Natural killer cell (primary cell): ENCODE results near the gene MPRIP. TPM values are rescaled to one million over a fixed set of nuclear protein-coding genes. Genes with fewer than 3 reads are reported as not detected.

Source experiments
- ATAC-seq, 3 donors: fragments of 150-1000 bp in 2 of 3; fragments of 200-7000 bp in 1 of 3; cut with Tn5 transposase; 1 replicate in 1 of 3; 2 replicates in 2 of 3; pipeline ENCODE4 v1.10.0; 2021; ENCODE audit warnings: mild to moderate bottlenecking in 2 of 3, moderate library complexity in 2 of 3
- DNase-seq, 2 donors: peaks; one replicate each; pipeline versions ENCODE4 v3.0.0 to v3.0.0-alpha.2; 2013 to 2021; ENCODE audit warnings: mixed read lengths in 1 of 2
- H3K27ac ChIP-seq: one replicate; pipeline ENCODE4 v1.5.1; 2013; ENCODE audit warnings: mild to moderate bottlenecking, low read length
- H3K27me3 ChIP-seq: one replicate; pipeline ENCODE4 v1.6.1; 2013; ENCODE audit warnings: low read length; ENCODE audit not compliant: control insufficient read depth, insufficient read depth
- H3K36me3 ChIP-seq: one replicate; pipeline ENCODE4 v1.6.1; 2013; ENCODE audit warnings: low read length; ENCODE audit not compliant: control insufficient read depth, insufficient read depth
- H3K4me1 ChIP-seq: one replicate; pipeline ENCODE4 v1.6.1; 2013; ENCODE audit warnings: low read length; ENCODE audit not compliant: control insufficient read depth, insufficient read depth
- H3K4me3 ChIP-seq: one replicate; pipeline ENCODE4 v1.5.1; 2013; ENCODE audit warnings: low read length
- H3K9me3 ChIP-seq: one replicate; pipeline ENCODE4 v1.6.1; 2013; ENCODE audit warnings: low read length; ENCODE audit not compliant: control insufficient read depth, insufficient read depth
- H3K27ac Mint-ChIP-seq, 2 donors: one replicate each; pipeline ENCODE4 v1.8.0; 2022; ENCODE audit warnings: mild to moderate bottlenecking in 2 of 2, mixed read lengths in 2 of 2, moderate library complexity in 1 of 2
- H3K27me3 Mint-ChIP-seq, 2 donors: one replicate each; pipeline ENCODE4 v1.8.0; 2022; ENCODE audit warnings: low read depth in 2 of 2, mixed read lengths in 2 of 2
- H3K36me3 Mint-ChIP-seq: one replicate; pipeline ENCODE4 v1.8.0; 2022; ENCODE audit warnings: mixed read lengths
- H3K4me1 Mint-ChIP-seq, 2 donors: one replicate each; pipeline ENCODE4 v1.8.0; 2022; ENCODE audit warnings: mixed read lengths in 2 of 2
- H3K4me3 Mint-ChIP-seq: one replicate; pipeline ENCODE4 v1.8.0; 2022; ENCODE audit warnings: mild to moderate bottlenecking, moderate library complexity, mixed read lengths
- H3K9me3 Mint-ChIP-seq, 2 donors: one replicate each; pipeline ENCODE4 v1.8.0; 2022; ENCODE audit warnings: mixed read lengths in 2 of 2
- WGBS: methylation state at CpG from one replicate; pipeline ENCODE4 v1.1.7; 2013; ENCODE audit warnings: missing lambda C conversion rate; ENCODE audit not compliant: insufficient coverage; 5-methylcytosine and 5-hydroxymethylcytosine counted together
- intact Hi-C: fragments of 100-400 bp; cut with micrococcal nuclease; formaldehyde crosslinking; loops from one replicate; pipeline ENCODE4 v1.14.2; 2022
- total RNA-seq, 4 donors: library from RNA; stranded (reverse); fragments of 120-200 nt in 1 of 4; gene quantifications; one replicate each; pipeline versions ENCODE4 v1.2.3 to v1.2.4, GENCODE V29; 2013 to 2022
- TF ChIP-seq, protein P1 (sequence below): fragments of 200-600 bp; IDR thresholded peaks from one replicate; pipeline ENCODE4 v1.8.0; 2022; ENCODE audit warnings: antibody characterized with exemption

The MPRIP gene
- total RNA-seq, 3 donors from 2014 or later (not counting 1 experiment from before 2014, with no cell fraction given) = 225 to 272 (median 229) TPM

DNA sequence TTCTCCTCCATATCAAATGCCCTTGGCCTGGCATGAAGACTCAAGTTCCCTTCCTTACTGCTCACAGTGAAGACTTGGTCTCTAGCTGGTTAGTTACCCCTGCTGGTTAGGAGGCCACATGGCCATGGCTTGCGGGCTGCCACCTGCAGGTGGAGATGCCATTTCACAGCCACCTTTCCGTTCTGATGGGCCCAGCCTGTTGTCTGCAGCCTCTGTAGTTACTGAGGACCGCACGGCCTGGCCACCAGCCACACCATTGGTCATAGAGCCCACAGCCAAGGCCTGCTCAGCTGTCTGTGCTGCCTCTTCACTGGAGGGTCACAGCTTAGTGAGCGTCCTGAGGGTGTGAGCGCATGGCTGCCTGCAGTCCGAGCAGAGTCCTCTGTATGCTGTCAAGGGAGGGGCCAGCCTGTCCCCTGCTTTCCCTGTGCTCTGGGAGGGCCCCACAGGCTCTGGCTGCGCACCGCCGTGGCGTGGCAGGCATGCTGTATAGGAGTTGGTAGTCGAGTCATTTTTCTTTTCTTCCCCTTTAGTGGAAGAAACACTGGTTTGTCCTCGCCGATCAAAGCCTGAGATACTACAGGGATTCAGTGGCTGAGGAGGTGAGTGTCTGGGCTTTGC is 104.6 kb downstream of the MPRIP start:
- Mint-ChIP-seq H3K27me3 (no peaks in the 10 kb centered on the region), H3K9me3 (no peaks in the 10 kb centered on the region), H3K4me3 (no peak overlapping the region), H3K4me1 (peaks cover 14 to 17% of the 10 kb centered on the region in 2 donors), H3K36me3 (peaks cover 12% of the 10 kb centered on the region), H3K27ac (peak overlapping the region; percentile 44 to 74)
- Histone ChIP-seq H3K27ac (no peak overlapping the region), H3K27me3 (no peaks in the 10 kb centered on the region), H3K36me3 (peaks cover 79% of the 10 kb centered on the region), H3K4me3 (no peak overlapping the region), H3K9me3 (no peaks in the 10 kb centered on the region), H3K4me1 (peaks cover 9% of the 10 kb centered on the region)
- 87% methylated on average over 14 of the region's 14 CpGs for WGBS
- intact Hi-C loops = loop anchor here (1.0 to 2.0 kb wide), 2 partner anchors 38 to 146 kb away; no protein-coding TSS in a partner anchor
- ATAC-seq (peak; percentile 54 to 70 (median 65)), DNase-seq (peak in 1 of 2 donors; percentile 57)
- TF ChIP-seq, protein P1, sequence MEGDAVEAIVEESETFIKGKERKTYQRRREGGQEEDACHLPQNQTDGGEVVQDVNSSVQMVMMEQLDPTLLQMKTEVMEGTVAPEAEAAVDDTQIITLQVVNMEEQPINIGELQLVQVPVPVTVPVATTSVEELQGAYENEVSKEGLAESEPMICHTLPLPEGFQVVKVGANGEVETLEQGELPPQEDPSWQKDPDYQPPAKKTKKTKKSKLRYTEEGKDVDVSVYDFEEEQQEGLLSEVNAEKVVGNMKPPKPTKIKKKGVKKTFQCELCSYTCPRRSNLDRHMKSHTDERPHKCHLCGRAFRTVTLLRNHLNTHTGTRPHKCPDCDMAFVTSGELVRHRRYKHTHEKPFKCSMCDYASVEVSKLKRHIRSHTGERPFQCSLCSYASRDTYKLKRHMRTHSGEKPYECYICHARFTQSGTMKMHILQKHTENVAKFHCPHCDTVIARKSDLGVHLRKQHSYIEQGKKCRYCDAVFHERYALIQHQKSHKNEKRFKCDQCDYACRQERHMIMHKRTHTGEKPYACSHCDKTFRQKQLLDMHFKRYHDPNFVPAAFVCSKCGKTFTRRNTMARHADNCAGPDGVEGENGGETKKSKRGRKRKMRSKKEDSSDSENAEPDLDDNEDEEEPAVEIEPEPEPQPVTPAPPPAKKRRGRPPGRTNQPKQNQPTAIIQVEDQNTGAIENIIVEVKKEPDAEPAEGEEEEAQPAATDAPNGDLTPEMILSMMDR = peak; percentile 36

DNA sequence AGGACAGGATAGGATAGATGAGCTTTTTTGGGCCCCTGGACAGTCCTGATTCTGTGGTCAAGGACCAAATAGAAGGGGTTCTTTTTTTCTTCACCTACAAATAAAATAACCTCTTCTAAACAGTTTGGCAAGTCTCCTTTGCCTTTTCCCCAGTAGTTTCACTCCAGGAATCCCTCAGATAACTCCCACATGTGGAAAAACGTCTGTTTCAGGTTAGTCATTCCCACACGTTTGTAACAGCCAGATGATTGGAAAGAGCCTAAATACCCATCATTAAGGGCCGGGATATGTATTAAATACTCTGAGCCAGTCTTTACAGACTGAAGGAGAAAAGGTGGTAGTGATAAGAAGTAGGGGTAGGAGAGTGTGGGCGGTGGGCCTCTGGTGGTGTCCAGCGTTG is 105.6 kb downstream of the MPRIP start:
- DNase-seq (no peak), ATAC-seq (no peak)
- H3K27ac ChIP-seq = no peak overlapping the region
- no peak overlapping the region for H3K4me3 ChIP-seq
- intact Hi-C loops = loop anchor here (2.0 kb wide), 1 partner anchor 147 kb away; no protein-coding TSS in a partner anchor
- TF ChIP-seq, protein P1 = no peak
- peaks cover 16 to 22% of the 10 kb centered on the region in 2 donors for H3K4me1 Mint-ChIP-seq
- no peaks in the 10 kb centered on the region for H3K9me3 Mint-ChIP-seq
- H3K36me3 Mint-ChIP-seq = peaks cover 12% of the 10 kb centered on the region
- H3K27me3 Mint-ChIP-seq = no peaks in the 10 kb centered on the region
- H3K9me3 ChIP-seq = no peaks in the 10 kb centered on the region
- H3K4me1 ChIP-seq = peaks cover 15% of the 10 kb centered on the region
- WGBS = 91% methylated on average over 5 of the region's 5 CpGs
- no peak overlapping the region for H3K27ac Mint-ChIP-seq
- H3K36me3 ChIP-seq = peaks cover 80% of the 10 kb centered on the region
- H3K4me3 Mint-ChIP-seq = no peak overlapping the region
- H3K27me3 ChIP-seq = no peaks in the 10 kb centered on the region

DNA sequence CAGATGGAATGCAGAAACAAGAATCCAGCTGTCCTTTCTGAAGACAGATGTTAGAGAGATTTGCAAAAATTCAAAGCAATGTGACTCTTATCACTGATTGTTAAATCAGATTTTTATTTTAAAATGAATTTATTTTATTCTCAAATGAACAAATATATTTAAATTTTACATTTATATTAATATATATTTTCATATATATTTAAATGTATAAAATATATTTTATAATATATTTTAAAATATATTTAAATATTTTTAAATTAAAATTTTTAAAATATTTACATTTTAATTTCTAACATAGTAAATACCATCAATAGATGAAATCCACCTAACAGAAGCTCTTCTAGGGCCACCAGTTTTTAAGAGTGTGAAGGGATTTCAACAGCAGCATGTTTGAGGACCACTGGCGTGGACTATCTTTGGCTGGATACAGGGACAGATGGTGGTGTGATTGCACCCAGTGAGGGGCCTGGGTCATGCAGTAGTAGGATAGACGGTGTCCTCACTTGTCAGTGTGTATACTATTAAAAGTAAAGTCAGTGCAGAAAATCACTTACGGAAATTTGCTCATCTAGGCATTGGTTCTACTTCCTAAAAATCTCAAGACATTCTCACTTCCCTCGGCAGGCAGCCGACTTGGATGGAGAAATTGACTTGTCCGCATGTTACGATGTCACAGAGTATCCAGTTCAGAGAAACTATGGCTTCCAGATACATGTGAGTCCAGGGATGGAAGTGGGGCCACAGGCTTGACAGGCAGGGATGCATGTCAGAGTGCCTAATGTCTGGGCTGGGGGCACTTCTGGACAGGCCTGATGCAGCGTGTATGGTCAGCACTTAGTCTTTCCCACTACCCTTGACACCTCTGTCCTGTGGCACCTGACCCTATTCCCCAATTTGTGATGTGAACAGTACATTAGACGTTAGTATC is 107.5 kb downstream of the MPRIP start:
- Mint-ChIP-seq H3K27me3 (no peaks in the 10 kb centered on the region), H3K36me3 (peaks cover 12% of the 10 kb centered on the region), H3K27ac (no peak overlapping the region), H3K4me1 (peaks cover 27 to 39% of the 10 kb centered on the region in 2 donors), H3K4me3 (no peak overlapping the region), H3K9me3 (no peaks in the 10 kb centered on the region)
- no peaks in the 10 kb centered on the region for H3K9me3 ChIP-seq
- intact Hi-C loops = no loop called here
- ATAC-seq = no peak
- WGBS = 86% methylated on average over 9 of the region's 9 CpGs
- no peak overlapping the region for H3K4me3 ChIP-seq
- H3K27me3 ChIP-seq = no peaks in the 10 kb centered on the region
- H3K4me1 ChIP-seq = peaks cover 20% of the 10 kb centered on the region
- H3K27ac ChIP-seq = no peak overlapping the region
- DNase-seq = no peak
- peaks cover 76% of the 10 kb centered on the region for H3K36me3 ChIP-seq
- TF ChIP-seq, protein P1 = no peak
